PC-3 (cell line): ENCODE data around the gene HOGA1. TPM values are rescaled to one million over a fixed set of nuclear protein-coding genes. Genes with fewer than 3 reads are reported as not detected.

Source experiments
- ATAC-seq: fragments of 200-7000 bp; cut with Tn5 transposase; 2 replicates; pipeline ENCODE4 v1.9.1; 2020; ENCODE audit warnings: mild to moderate bottlenecking, moderate library complexity
- BruUV-seq: library from RNA; stranded (reverse); fragments of 400-500 nt; replicated peaks from 2 replicates; lab custom pipeline; 2021; lab: Mats Ljungman, UMichigan
- CTCF ChIA-PET: fragments of 300-600 bp; sonication (Branson Sonifier 250); formaldehyde crosslinking; loops from one replicate; lab custom pipeline; 2022; ENCODE audit warnings: antibody characterized with exemption; lab: Charles Lee
- POLR2A ChIA-PET: fragments of 300-600 bp; sonication (Branson Sonifier 250); formaldehyde crosslinking; loops from one replicate; lab custom pipeline; 2022; ENCODE audit warnings: antibody characterized with exemption; ENCODE audit not compliant: unreplicated experiment; lab: Charles Lee
- DNase-seq: peaks from one replicate; pipeline ENCODE4 v3.0.0-alpha.2; 2015
- H2AFZ ChIP-seq: fragments of 300-600 bp; sonication (generic); 2 replicates; pipeline ENCODE4 v1.6.0; 2016; ENCODE audit warnings: antibody characterized with exemption, low read length
- H3F3A ChIP-seq: fragments of 300-600 bp; sonication (generic); one replicate; pipeline ENCODE4 v1.6.0; 2017; ENCODE audit warnings: antibody characterized with exemption, low read length, control low read depth, mild to moderate bottlenecking; ENCODE audit not compliant: unreplicated experiment
- H3K27ac ChIP-seq: fragments of 300-600 bp; sonication (generic); 2 replicates; pipeline ENCODE4 v1.5.1; 2016; ENCODE audit warnings: mild to moderate bottlenecking, low read length
- H3K27me3 ChIP-seq: fragments of 300-600 bp; sonication (generic); 2 replicates; pipeline ENCODE4 v1.6.1; 2016; ENCODE audit warnings: low read length, mixed read lengths
- H3K36me3 ChIP-seq: fragments of 300-600 bp; sonication (generic); 2 replicates; pipeline ENCODE4 v1.6.1; 2016; ENCODE audit warnings: low read depth, mixed run types, low read length, mixed read lengths
- H3K4me1 ChIP-seq: fragments of 300-600 bp; sonication (generic); 2 replicates; pipeline ENCODE4 v1.5.1; 2016; ENCODE audit warnings: low read length; ENCODE audit not compliant: insufficient read depth
- H3K4me2 ChIP-seq: fragments of 300-600 bp; sonication (generic); 2 replicates; pipeline ENCODE4 v1.6.0; 2016; ENCODE audit warnings: low read length
- H3K4me3 ChIP-seq: fragments of 300-600 bp; sonication (generic); 2 replicates; pipeline ENCODE4 v1.5.1; 2016; ENCODE audit warnings: mild to moderate bottlenecking, low read length, mixed read lengths
- H3K79me2 ChIP-seq: fragments of 300-600 bp; sonication (generic); 2 replicates; pipeline ENCODE4 v1.6.1; 2017; ENCODE audit warnings: low read length, mixed read lengths
- H3K9ac ChIP-seq: fragments of 300-600 bp; sonication (generic); 2 replicates; pipeline ENCODE4 v1.6.0; 2016; ENCODE audit warnings: mild to moderate bottlenecking, low read length
- H3K9me2 ChIP-seq: fragments of 300-600 bp; sonication (generic); replicated peaks from 2 replicates; pipeline ENCODE4 v1.6.1; 2016; ENCODE audit warnings: mixed run types, low read length, mixed read lengths
- H3K9me3 ChIP-seq: fragments of 300-600 bp; sonication (generic); 2 replicates; pipeline ENCODE4 v1.6.1; 2016; ENCODE audit warnings: low read length, mixed read lengths
- H4K20me1 ChIP-seq: fragments of 300-600 bp; sonication (generic); 2 replicates; pipeline ENCODE4 v1.6.1; 2016; ENCODE audit warnings: low read length, mixed read lengths
- EZH2 ChIP-seq: fragments of 300-600 bp; sonication (generic); IDR thresholded peaks from one replicate; pipeline ENCODE4 v1.6.1; 2017; ENCODE audit warnings: antibody characterized with exemption, mild to moderate bottlenecking, low read length; ENCODE audit not compliant: unreplicated experiment
- EZH2phosphoT487 ChIP-seq: fragments of 300-600 bp; sonication (generic); IDR thresholded peaks from 2 replicates; pipeline ENCODE4 v1.6.1; 2018; ENCODE audit warnings: mild to moderate bottlenecking, antibody characterized with exemption, low read length, borderline replicate concordance
- intact Hi-C: fragments of 100-400 bp; cut with micrococcal nuclease; formaldehyde crosslinking; loops from 2 replicates; pipeline ENCODE4 v1.9.0; 2023
- total RNA-seq: library from RNA; depleted of rRNA; stranded (reverse); fragments of >200 nt; gene quantifications from 2 replicates; pipeline ENCODE4 v1.2.3, GENCODE V29; 2014
- TF ChIP-seq, protein P1 (sequence below): fragments of 300-600 bp; sonication (generic); conservative IDR thresholded peaks from 2 replicates; pipeline ENCODE4 v1.5.1; 2017; ENCODE audit warnings: antibody characterized with exemption, low read depth, mild to moderate bottlenecking, low read length

Gene HOGA1
- total RNA-seq, 1 experiment from 2014 or later, result 0.15 TPM

- ATAC-seq (no peak), DNase-seq (no peak)
- H2AFZ ChIP-seq, result no peak overlapping the region
- H3K27ac ChIP-seq, result no peak overlapping the region
- no peak overlapping the region for H3K4me2 ChIP-seq
- no peaks in the 10 kb centered on the region for H3K36me3 ChIP-seq
- intact Hi-C loops, result loop anchor here (10.0 kb wide), 1 partner anchor 57 kb away; no protein-coding TSS in a partner anchor
- H4K20me1 ChIP-seq, result no peaks in the 10 kb centered on the region
- no peaks in the 10 kb centered on the region for H3K4me1 ChIP-seq
- H3K9ac ChIP-seq, result no peak overlapping the region
- TF ChIP-seq, protein P1, sequence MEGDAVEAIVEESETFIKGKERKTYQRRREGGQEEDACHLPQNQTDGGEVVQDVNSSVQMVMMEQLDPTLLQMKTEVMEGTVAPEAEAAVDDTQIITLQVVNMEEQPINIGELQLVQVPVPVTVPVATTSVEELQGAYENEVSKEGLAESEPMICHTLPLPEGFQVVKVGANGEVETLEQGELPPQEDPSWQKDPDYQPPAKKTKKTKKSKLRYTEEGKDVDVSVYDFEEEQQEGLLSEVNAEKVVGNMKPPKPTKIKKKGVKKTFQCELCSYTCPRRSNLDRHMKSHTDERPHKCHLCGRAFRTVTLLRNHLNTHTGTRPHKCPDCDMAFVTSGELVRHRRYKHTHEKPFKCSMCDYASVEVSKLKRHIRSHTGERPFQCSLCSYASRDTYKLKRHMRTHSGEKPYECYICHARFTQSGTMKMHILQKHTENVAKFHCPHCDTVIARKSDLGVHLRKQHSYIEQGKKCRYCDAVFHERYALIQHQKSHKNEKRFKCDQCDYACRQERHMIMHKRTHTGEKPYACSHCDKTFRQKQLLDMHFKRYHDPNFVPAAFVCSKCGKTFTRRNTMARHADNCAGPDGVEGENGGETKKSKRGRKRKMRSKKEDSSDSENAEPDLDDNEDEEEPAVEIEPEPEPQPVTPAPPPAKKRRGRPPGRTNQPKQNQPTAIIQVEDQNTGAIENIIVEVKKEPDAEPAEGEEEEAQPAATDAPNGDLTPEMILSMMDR, result no peak
- TF ChIP-seq EZH2phosphoT487 (no peak), EZH2 (no peak)
- CTCF ChIA-PET, result no interaction called here
- no peaks in the 10 kb centered on the region for H3K79me2 ChIP-seq
- H3K27me3 ChIP-seq, result no peaks in the 10 kb centered on the region
- no peak overlapping the region for H3K4me3 ChIP-seq
- no peaks in the 10 kb centered on the region for H3K9me2 ChIP-seq
- H3K9me3 ChIP-seq, result no peaks in the 10 kb centered on the region
- no TSS peak for BruUV-seq
- H3F3A ChIP-seq, result no peaks in the 10 kb centered on the region
- POLR2A ChIA-PET, result no interaction called here
These were observed 27.3 kb downstream of the HOGA1 start for GRCh38 chr10:97611473-97611872.

DNA sequence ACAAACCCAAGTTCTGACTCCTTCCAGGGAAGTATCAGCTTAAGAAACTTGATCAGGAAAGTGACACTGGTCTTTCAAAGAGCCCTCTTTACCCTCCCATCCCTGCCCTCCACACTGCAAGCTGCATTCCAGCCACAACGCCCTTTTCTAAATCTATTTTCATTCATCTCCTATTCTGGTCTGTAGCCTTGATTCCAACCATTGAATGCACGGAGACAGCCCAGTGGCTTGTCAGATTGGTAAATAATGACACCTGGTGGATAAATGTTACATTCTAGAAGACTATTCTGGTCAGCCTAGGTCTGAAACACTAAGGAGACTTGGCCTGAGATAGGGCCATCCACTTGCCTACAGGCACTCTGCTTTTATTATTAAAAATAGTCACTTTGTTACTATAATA lies 28.2 kb downstream of the HOGA1 start:
- Histone ChIP-seq H3K4me1 (no peaks in the 10 kb centered on the region), H2AFZ (no peak overlapping the region), H3K27ac (no peak overlapping the region), H4K20me1 (no peaks in the 10 kb centered on the region), H3K9me3 (no peaks in the 10 kb centered on the region), H3F3A (no peaks in the 10 kb centered on the region), H3K79me2 (no peaks in the 10 kb centered on the region), H3K36me3 (no peaks in the 10 kb centered on the region), H3K9me2 (no peaks in the 10 kb centered on the region), H3K27me3 (no peaks in the 10 kb centered on the region), H3K9ac (no peak overlapping the region), H3K4me3 (no peak overlapping the region), H3K4me2 (no peak overlapping the region)
- intact Hi-C loops, result loop anchor here (1.0 to 10.0 kb wide), 4 partner anchors 38 to 206 kb away; no protein-coding TSS in a partner anchor
- DNase-seq (peak; percentile 72), ATAC-seq (peak; percentile 98)
- no TSS peak for BruUV-seq
- ChIA-PET POLR2A (no interaction called here), CTCF (interaction anchor here (0.6 to 1.5 kb wide), 3 partner anchors 41 to 179 kb away, joined by 3 to 9 read pairs (median 4); partner anchors contain the start of gene ANKRD2)
- TF ChIP-seq EZH2phosphoT487, result no peak
- TF ChIP-seq, protein P1, result peak; percentile 75

- no peaks in the 10 kb centered on the region for H3F3A ChIP-seq
- BruUV-seq, result no TSS peak
- no peak overlapping the region for H3K4me2 ChIP-seq
- H3K79me2 ChIP-seq, result no peaks in the 10 kb centered on the region
- no peaks in the 10 kb centered on the region for H4K20me1 ChIP-seq
- no peaks in the 10 kb centered on the region for H3K36me3 ChIP-seq
- POLR2A ChIA-PET, result no interaction called here
- no peak overlapping the region for H3K9ac ChIP-seq
- no peak for TF ChIP-seq EZH2
- no peak for TF ChIP-seq EZH2phosphoT487
- TF ChIP-seq, protein P1, result no peak
- no peak overlapping the region for H2AFZ ChIP-seq
- intact Hi-C loops, result loop anchor here (10.0 kb wide), 1 partner anchor 63 kb away; no protein-coding TSS in a partner anchor
- ATAC-seq (no peak), DNase-seq (no peak)
- CTCF ChIA-PET, result interaction anchor here (0.7 kb wide), 1 partner anchor 47 kb away, joined by 10 read pairs; no protein-coding TSS in a partner anchor
- no peak overlapping the region for H3K4me3 ChIP-seq
- H3K27me3 ChIP-seq, result no peaks in the 10 kb centered on the region
- no peaks in the 10 kb centered on the region for H3K9me3 ChIP-seq
- no peaks in the 10 kb centered on the region for H3K9me2 ChIP-seq
- no peak overlapping the region for H3K27ac ChIP-seq
- H3K4me1 ChIP-seq, result no peaks in the 10 kb centered on the region
These were observed 34.1 kb downstream of the HOGA1 start for GRCh38 chr10:97618285-97618684.
